T follicular helper cell (primary cell): ENCODE measurements around the gene PIP4K2B.
"Not testable (repeated sequence)": the region's sequence is repeated elsewhere in the genome, so short reads cannot be mapped to it uniquely, and the experiment has no call there.

ENCODE experiments used
- DNase-seq: peaks from one replicate; pipeline ENCODE4 v3.0.0-alpha.2; 2020; ENCODE audit warnings: low read depth

The PIP4K2B gene

GRCh38 chr17:38730526-38731379 lies 68.6 kb downstream of the PIP4K2B start:
- DNase-seq = no peak

GRCh38 chr17:38729886-38730525 lies 69.3 kb downstream of the PIP4K2B start, which contains the start of gene CISD3:
Gene CISD3, plus strand, starts transcription at chr17:38730341. Its CDS starts 18 bp downstream, at chr17:38730359.
- peak; percentile 73 for DNase-seq

DNA sequence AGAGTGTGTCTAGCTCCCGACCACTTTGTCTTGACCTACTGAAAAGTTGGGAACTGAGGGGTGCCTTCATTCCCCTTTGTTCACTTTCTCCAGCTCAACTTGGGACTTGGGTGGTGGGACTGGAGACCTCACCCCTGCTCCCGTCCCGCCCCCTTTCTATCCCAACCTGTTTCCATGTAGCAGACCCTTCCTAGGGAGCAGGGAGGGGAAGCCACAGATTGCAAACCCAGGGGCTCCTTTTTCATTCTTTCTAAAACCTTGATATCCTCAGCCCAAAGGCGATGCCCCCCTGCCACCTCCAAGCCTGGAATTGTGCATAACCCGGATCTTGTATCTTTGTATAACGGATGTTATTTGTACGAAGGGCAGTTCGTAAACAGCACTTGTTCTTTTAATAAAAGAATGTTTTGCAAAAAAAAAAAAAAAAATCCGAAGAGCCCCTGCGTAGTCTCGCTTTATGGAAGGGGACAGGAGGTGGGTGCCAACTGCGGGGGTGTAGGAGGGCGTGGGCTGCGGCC lies 69.9 kb downstream of the PIP4K2B start:
- DNase-seq = no peak

DNA sequence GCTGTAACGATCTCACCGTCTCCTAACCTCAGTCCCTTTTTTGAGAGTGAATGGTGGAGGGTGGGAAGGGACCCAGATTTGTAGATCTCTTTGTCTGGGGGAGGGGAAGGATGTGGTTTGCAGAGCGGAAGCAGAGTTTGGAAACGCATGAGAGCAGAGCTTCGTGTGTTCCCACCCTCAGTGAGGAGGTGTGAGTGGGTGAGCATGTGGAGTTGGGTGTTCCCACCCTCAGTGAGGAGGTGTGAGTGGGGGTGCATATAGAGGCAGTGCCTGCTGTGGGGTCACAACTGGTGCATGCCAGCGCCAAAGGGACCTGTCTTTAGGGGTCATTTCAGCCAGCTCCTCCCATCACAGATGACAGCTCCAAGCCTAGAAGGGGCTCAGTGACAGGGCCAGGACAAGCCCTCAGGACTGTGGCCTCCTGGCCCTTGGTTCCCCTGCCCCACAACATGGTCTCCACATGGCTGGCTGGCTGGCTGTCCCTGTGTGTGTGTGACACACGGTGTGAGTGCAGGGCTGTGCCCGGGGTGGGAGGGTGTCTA lies 71.0 kb downstream of the PIP4K2B start:
- DNase-seq = peak; percentile 64

DNA sequence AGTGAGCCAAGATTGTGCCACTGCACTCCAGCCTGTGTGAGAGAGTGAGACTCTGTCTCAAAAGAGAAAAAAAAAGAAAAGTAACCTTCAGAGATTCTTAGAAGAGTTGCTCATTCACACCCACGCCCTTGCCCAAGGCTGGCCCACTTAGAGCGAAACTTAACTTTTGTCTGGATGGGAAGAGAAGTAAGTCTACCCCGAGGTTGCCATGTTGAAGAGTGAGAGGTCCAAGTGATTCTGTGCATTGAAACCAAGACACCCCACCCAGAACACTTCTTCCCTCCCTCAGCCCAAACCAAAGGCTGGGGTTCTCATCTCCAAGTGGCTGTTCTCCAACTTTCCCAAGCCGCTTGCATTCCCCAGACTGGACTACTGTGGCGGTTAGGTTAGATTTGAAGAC lies 71.6 kb downstream of the PIP4K2B start:
- DNase-seq = no peak

GRCh38 chr17:38726145-38726544 lies 73.2 kb downstream of the PIP4K2B start:
- not testable (repeated sequence) for DNase-seq

DNA sequence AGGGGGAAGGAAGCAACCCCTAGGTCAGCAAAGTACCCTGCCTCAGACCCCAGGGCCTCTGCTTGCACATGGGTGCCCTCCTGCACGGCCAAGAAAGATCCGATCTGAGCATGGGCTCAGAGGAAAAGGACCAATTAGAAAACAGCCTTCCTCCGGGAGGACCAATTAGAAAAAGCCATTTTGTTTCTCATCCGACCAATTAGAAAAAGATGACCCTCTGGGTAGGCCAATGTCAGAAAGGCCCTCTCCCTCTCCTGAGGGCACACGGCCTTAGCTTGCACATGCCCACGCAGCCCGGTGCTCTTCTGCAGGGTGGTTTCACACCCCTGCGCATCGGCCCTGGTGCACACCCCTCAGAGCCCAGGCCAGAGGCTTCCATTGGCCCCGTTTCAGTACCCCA lies 74.3 kb downstream of the PIP4K2B start:
- DNase-seq = no peak

GRCh38 chr17:38724337-38724988 lies 74.9 kb downstream of the PIP4K2B start:
- DNase-seq = no peak

GRCh38 chr17:38721802-38722201 lies 77.6 kb downstream of the PIP4K2B start:
- no peak for DNase-seq

DNA sequence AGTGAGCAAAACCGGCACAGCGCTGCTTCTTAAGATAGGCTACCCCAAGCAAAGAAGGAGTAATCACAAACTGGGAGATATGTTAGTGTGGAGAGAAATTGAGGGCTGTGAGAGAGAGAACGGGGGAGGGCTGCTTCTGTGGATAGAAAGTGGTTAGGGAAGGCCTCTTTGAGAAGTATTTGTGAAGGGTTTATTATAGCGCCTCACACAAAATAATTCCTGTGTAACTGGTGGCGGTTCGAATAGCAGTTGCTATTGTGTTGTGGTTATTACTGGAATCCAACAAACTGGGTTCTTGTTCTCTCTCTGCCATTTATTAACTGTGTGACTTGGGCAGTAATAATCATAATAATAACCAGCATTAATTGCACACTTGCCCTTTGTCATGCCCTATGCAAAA lies 78.4 kb downstream of the PIP4K2B start:
- DNase-seq = no peak

DNA sequence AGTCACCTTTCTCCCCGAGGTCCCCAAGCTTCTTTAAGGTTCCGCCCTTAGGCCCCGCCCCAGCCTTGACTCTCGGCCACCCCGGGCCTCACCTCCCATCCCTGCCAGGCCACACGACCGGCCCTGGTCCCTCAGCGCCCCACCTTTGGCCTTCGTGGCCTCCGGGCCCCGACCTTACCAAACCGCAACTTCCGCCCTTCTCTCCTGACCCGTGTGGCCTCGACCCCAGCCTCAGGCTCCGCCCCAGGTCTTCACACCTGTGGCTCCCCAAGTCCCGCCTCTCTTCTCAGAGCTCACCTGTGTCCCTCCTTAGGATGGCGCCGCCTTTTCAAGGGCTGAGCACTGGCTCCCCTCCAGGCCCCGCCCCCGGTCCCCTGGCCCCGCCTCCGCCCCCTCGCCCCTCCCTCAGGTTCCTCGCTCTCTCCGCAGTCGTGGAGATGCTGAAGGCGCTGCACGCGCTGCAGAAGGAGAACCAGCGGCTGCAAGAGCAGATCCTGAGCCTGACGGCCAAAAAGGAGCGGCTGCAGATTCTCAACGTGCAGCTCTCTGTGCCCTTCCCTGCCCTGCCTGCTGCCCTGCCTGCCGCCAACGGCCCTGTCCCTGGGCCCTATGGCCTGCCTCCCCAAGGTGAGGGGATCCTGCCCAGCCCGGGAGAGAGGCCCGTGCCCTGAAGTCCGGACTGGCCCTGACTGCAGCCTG lies 79.3 kb downstream of the PIP4K2B start:
- no peak for DNase-seq

GRCh38 chr17:38719289-38719942 lies 79.9 kb downstream of the PIP4K2B start:
- DNase-seq = no peak

DNA sequence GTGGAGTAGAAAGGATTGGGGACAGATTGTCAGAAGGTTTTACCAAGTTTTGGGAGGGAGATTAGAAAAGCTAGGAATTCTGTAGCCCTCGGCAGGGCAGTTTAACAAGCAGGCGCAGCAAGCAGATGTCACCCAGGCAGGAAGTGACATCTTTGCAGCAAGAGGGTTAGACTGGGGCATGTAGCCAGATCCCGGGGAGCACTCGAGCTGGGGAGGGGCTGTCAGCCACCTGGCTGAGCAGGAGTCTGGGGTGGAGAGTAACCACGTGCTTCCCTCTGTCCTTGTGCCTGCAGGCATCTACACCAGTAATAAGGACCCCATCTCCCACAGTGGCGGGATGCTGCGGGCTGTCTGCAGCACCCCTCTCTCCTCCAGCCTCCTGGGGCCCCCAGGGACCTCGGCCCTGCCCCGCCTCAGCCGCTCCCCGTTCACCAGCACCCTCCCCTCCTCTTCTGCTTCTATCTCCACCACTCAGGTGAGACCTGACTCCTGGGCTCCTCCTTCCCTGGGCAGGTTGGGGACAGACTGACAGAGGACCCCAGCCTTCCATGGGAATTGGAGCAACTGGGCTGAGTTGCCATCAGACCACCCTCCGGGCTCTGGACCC lies 82.1 kb downstream of the PIP4K2B start:
- DNase-seq = no peak

DNA sequence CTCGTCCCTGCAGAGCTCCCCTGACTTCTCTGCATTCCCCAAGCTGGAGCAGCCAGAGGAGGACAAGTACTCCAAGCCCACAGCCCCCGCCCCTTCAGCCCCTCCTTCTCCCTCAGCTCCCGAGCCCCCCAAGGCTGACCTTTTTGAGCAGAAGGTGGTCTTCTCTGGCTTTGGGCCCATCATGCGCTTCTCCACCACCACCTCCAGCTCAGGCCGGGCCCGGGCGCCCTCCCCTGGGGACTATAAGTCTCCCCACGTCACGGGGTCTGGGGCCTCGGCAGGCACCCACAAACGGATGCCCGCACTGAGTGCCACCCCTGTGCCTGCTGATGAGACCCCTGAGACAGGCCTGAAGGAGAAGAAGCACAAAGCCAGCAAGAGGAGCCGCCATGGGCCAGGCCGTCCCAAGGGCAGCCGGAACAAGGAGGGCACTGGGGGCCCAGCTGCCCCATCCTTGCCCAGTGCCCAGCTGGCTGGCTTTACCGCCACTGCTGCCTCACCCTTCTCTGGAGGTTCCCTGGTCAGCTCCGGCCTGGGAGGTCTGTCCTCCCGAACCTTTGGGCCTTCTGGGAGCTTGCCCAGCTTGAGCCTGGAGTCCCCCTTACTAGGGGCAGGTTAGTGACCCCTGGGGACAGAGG lies 82.9 kb downstream of the PIP4K2B start:
- no peak for DNase-seq
